H1 (cell line): ENCODE results near the gene DCBLD2.

Experiments used
- EP300 ChIP-seq, 2 experiments: IDR thresholded peaks; 1 replicate in 1 of 2; 2 replicates in 1 of 2; pipeline ENCODE4 v1.6.1; 2011 to 2012; ENCODE audit warnings: low read depth in 2 of 2, low read length in 2 of 2, mild to moderate bottlenecking in 2 of 2, borderline replicate concordance in 1 of 2, inconsistent platforms in 1 of 2, moderate library complexity in 1 of 2
- GABPA ChIP-seq: IDR thresholded peaks from 2 replicates; pipeline ENCODE4 v1.6.1; 2011; ENCODE audit warnings: mild to moderate bottlenecking, low read length, moderate library complexity, borderline replicate concordance; ENCODE audit not compliant: insufficient read depth
- POLR2A ChIP-seq, 2 experiments: IDR thresholded peaks; 1 replicate in 1 of 2; 2 replicates in 1 of 2; pipeline ENCODE4 v1.6.1; 2011; ENCODE audit warnings: low read depth in 2 of 2, low read length in 2 of 2, mild to moderate bottlenecking in 2 of 2; ENCODE audit errors: control extremely low read depth in 1 of 2
- SIRT6 ChIP-seq: IDR thresholded peaks from one replicate; pipeline ENCODE4 v1.7.1; 2012; ENCODE audit warnings: low read length, inconsistent platforms
- SP1 ChIP-seq: IDR thresholded peaks from 2 replicates; pipeline ENCODE4 v1.6.1; 2011; ENCODE audit warnings: low read depth, low read length
- TEAD4 ChIP-seq: IDR thresholded peaks from 2 replicates; pipeline ENCODE4 v1.6.1; 2012; ENCODE audit warnings: low read depth, low read length, inconsistent platforms, mixed read lengths
- YY1 ChIP-seq: IDR thresholded peaks from 2 replicates; pipeline ENCODE4 v1.6.1; 2011; ENCODE audit warnings: low read depth, mild to moderate bottlenecking, low read length

DNA sequence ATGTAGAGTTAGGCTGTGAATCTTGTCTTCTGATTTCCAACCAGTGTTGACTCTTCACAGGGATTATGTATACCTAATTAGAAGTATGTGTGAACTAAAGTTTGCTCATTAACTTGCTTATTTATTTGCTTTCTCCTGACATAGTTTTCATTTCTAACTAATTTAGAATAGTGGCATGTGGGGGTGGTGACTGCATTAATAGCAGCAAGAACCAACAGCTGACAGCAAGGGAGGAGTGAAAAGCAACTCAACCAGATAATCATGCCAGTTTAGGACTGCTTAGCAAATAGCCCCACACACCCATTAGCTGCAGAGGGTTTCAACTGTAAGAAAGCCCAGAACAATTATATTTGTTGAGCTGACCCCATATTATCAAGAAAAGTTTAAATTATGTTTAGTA, 134.6 kb downstream of the DCBLD2 start:
- no peak for TF ChIP-seq GABPA
- no peak for TF ChIP-seq SIRT6
- no peak for TF ChIP-seq POLR2A (IDR thresholded peaks at IDR 0.05; ENCODE audit: control extremely low read depth in 1 of 2, low read depth in 2 of 2, low read length in 2 of 2)
- TF ChIP-seq YY1, result no peak
- no peak for TF ChIP-seq SP1
- TF ChIP-seq TEAD4, result no peak
- no peak for TF ChIP-seq EP300 (IDR thresholded peaks at IDR 0.05; ENCODE audit: borderline replicate concordance in 1 of 2, low read depth in 2 of 2, low read length in 2 of 2)
